ENCODE data around the gene L3MBTL3.
"Not testable (repeated sequence)": the region's sequence is repeated elsewhere in the genome, so short reads cannot be mapped to it uniquely, and the experiment has no call there.

L3MBTL3 gene

GRCh38 chr6:130132286-130132701, 113.9 kb downstream of the L3MBTL3 start:
- peaks cover 93% of the 10 kb centered on the region for H3K4me1 Mint-ChIP-seq
- no peaks in the 10 kb centered on the region for H3K9me3 Mint-ChIP-seq
- peak overlapping the region; percentile 97 for H3K27ac Mint-ChIP-seq
- no peaks in the 10 kb centered on the region for H3K27me3 Mint-ChIP-seq
- peak overlapping the region; percentile 83 for H3K4me3 Mint-ChIP-seq
- H3K36me3 Mint-ChIP-seq, result peaks cover 8% of the 10 kb centered on the region

- Mint-ChIP-seq H3K27me3 (no peaks in the 10 kb centered on the region), H3K27ac (peak overlapping the region; percentile 31), H3K4me1 (peaks cover 98% of the 10 kb centered on the region), H3K36me3 (peaks cover 11% of the 10 kb centered on the region), H3K4me3 (no peak overlapping the region), H3K9me3 (peaks cover 6% of the 10 kb centered on the region)
Observed at GRCh38 chr6:130134582-130134981, 116.2 kb downstream of the L3MBTL3 start.

- Mint-ChIP-seq H3K9me3 (peaks cover 6% of the 10 kb centered on the region), H3K4me3 (no peak overlapping the region), H3K27me3 (no peaks in the 10 kb centered on the region), H3K36me3 (peaks cover 18% of the 10 kb centered on the region), H3K4me1 (peaks cover 94% of the 10 kb centered on the region), H3K27ac (peak overlapping the region; percentile 68)
Observed at GRCh38 chr6:130136798-130137197, 118.4 kb downstream of the L3MBTL3 start.

GRCh38 chr6:130138116-130138908, 119.9 kb downstream of the L3MBTL3 start:
- H3K4me1 Mint-ChIP-seq, result peaks cover 89% of the 10 kb centered on the region
- peak overlapping the region; percentile 83 for H3K4me3 Mint-ChIP-seq

GRCh38 chr6:130138909-130139242, 120.5 kb downstream of the L3MBTL3 start:
- H3K36me3 Mint-ChIP-seq, result peaks cover 29% of the 10 kb centered on the region
- peak overlapping the region; percentile 93 for H3K27ac Mint-ChIP-seq
- H3K9me3 Mint-ChIP-seq, result peaks cover 6% of the 10 kb centered on the region
- H3K4me3 Mint-ChIP-seq, result peak overlapping the region; percentile 83
- H3K4me1 Mint-ChIP-seq, result peaks cover 87% of the 10 kb centered on the region
- no peaks in the 10 kb centered on the region for H3K27me3 Mint-ChIP-seq

More at GRCh38 chr6:130138116-130138908, 119.9 kb downstream of the L3MBTL3 start:
- peak overlapping the region; percentile 93 for H3K27ac Mint-ChIP-seq
- peaks cover 25% of the 10 kb centered on the region for H3K36me3 Mint-ChIP-seq
- peaks cover 6% of the 10 kb centered on the region for H3K9me3 Mint-ChIP-seq
- no peaks in the 10 kb centered on the region for H3K27me3 Mint-ChIP-seq

- Mint-ChIP-seq H3K27ac (no peak overlapping the region), H3K36me3 (peaks cover 33% of the 10 kb centered on the region), H3K9me3 (peaks cover 6% of the 10 kb centered on the region), H3K27me3 (no peaks in the 10 kb centered on the region), H3K4me1 (peaks cover 75% of the 10 kb centered on the region), H3K4me3 (no peak overlapping the region)
Observed at GRCh38 chr6:130140084-130140483, 121.7 kb downstream of the L3MBTL3 start.

- Mint-ChIP-seq H3K27ac (no peak overlapping the region), H3K27me3 (no peaks in the 10 kb centered on the region), H3K4me1 (peaks cover 44% of the 10 kb centered on the region), H3K4me3 (no peak overlapping the region), H3K9me3 (no peaks in the 10 kb centered on the region), H3K36me3 (peaks cover 28% of the 10 kb centered on the region)
Observed at GRCh38 chr6:130143709-130144108, 125.3 kb downstream of the L3MBTL3 start.

- Mint-ChIP-seq H3K4me1 (peaks cover 14% of the 10 kb centered on the region), H3K27ac (no peak overlapping the region), H3K4me3 (no peak overlapping the region), H3K36me3 (peaks cover 26% of the 10 kb centered on the region), H3K9me3 (no peaks in the 10 kb centered on the region), H3K27me3 (no peaks in the 10 kb centered on the region)
Observed at GRCh38 chr6:130147111-130147510, 128.7 kb downstream of the L3MBTL3 start.

- no peaks in the 10 kb centered on the region for H3K9me3 Mint-ChIP-seq
- H3K27me3 Mint-ChIP-seq, result no peaks in the 10 kb centered on the region
- no peak overlapping the region for H3K4me3 Mint-ChIP-seq
- H3K36me3 Mint-ChIP-seq, result peaks cover 19% of the 10 kb centered on the region
- no peak overlapping the region for H3K27ac Mint-ChIP-seq
- H3K4me1 Mint-ChIP-seq, result peaks cover 7% of the 10 kb centered on the region
Observed at GRCh38 chr6:130148181-130148580, 129.8 kb downstream of the L3MBTL3 start.

GRCh38 chr6:130149016-130149415, 130.6 kb downstream of the L3MBTL3 start:
- H3K36me3 Mint-ChIP-seq, result peaks cover 13% of the 10 kb centered on the region
- H3K9me3 Mint-ChIP-seq, H3K4me3 Mint-ChIP-seq, H3K4me1 Mint-ChIP-seq, H3K27ac Mint-ChIP-seq, H3K27me3 Mint-ChIP-seq: not testable (repeated sequence)

- no peaks in the 10 kb centered on the region for H3K9me3 Mint-ChIP-seq
Observed at GRCh38 chr6:130150906-130151305, 132.5 kb downstream of the L3MBTL3 start.

GRCh38 chr6:130152908-130153510, 134.6 kb downstream of the L3MBTL3 start:
- H3K27ac Mint-ChIP-seq, result no peak overlapping the region
- H3K4me1 Mint-ChIP-seq, result no peaks in the 10 kb centered on the region
- H3K4me3 Mint-ChIP-seq, result no peak overlapping the region
- H3K36me3 Mint-ChIP-seq, result peaks cover 17% of the 10 kb centered on the region
- no peaks in the 10 kb centered on the region for H3K27me3 Mint-ChIP-seq
- no peaks in the 10 kb centered on the region for H3K9me3 Mint-ChIP-seq

More at GRCh38 chr6:130150906-130151305, 132.5 kb downstream of the L3MBTL3 start:
- Mint-ChIP-seq H3K27ac (no peak overlapping the region), H3K4me3 (no peak overlapping the region), H3K27me3 (no peaks in the 10 kb centered on the region), H3K36me3 (peaks cover 10% of the 10 kb centered on the region), H3K4me1 (peaks cover 2% of the 10 kb centered on the region)

GRCh38 chr6:130156908-130157307, 138.5 kb downstream of the L3MBTL3 start:
- Mint-ChIP-seq H3K4me1 (peaks cover 6% of the 10 kb centered on the region), H3K36me3 (peaks cover 24% of the 10 kb centered on the region), H3K27ac (no peak overlapping the region), H3K4me3 (no peak overlapping the region), H3K9me3 (peaks cover 7% of the 10 kb centered on the region), H3K27me3 (no peaks in the 10 kb centered on the region)

GRCh38 chr6:130158056-130158455, 139.7 kb downstream of the L3MBTL3 start:
- no peak overlapping the region for H3K4me3 Mint-ChIP-seq
- no peaks in the 10 kb centered on the region for H3K27me3 Mint-ChIP-seq
- peaks cover 8% of the 10 kb centered on the region for H3K4me1 Mint-ChIP-seq

GRCh38 chr6:130158548-130158947, 140.2 kb downstream of the L3MBTL3 start:
- H3K4me1 Mint-ChIP-seq, result peaks cover 8% of the 10 kb centered on the region
- H3K4me3 Mint-ChIP-seq, result no peak overlapping the region
- no peaks in the 10 kb centered on the region for H3K27me3 Mint-ChIP-seq
- no peak overlapping the region for H3K27ac Mint-ChIP-seq
- H3K36me3 Mint-ChIP-seq, result peaks cover 24% of the 10 kb centered on the region
- H3K9me3 Mint-ChIP-seq, result peaks cover 7% of the 10 kb centered on the region

More at GRCh38 chr6:130158056-130158455, 139.7 kb downstream of the L3MBTL3 start:
- Mint-ChIP-seq H3K9me3 (peaks cover 7% of the 10 kb centered on the region), H3K27ac (no peak overlapping the region), H3K36me3 (peaks cover 24% of the 10 kb centered on the region)

GRCh38 chr6:130159956-130160355, 141.6 kb downstream of the L3MBTL3 start:
- Mint-ChIP-seq H3K4me1 (peaks cover 14% of the 10 kb centered on the region), H3K9me3 (peaks cover 7% of the 10 kb centered on the region), H3K36me3 (peaks cover 28% of the 10 kb centered on the region), H3K4me3 (no peak overlapping the region), H3K27me3 (no peaks in the 10 kb centered on the region), H3K27ac (peak overlapping the region; percentile 14)

All from activated naive CD4-positive, alpha-beta T cell treated with anti-CD3 and anti-CD28 coated beads, Interleukin-2, amount 50 U/mL, for 24 hours (primary cell).